GM19025 (cell line): ENCODE measurements around the gene MYH6.
"Not testable (repeated sequence)": the region's sequence is repeated elsewhere in the genome, so short reads cannot be mapped to it uniquely, and the experiment has no call there.

Experiments
- ATAC-seq: cut with Tn5 transposase; IDR thresholded peaks from one replicate; pipeline ENCODE4 v1.9.1; 2021; ENCODE audit warnings: mild to moderate bottlenecking, low read depth, moderate library complexity; ENCODE audit not compliant: unreplicated experiment

The MYH6 gene

DNA sequence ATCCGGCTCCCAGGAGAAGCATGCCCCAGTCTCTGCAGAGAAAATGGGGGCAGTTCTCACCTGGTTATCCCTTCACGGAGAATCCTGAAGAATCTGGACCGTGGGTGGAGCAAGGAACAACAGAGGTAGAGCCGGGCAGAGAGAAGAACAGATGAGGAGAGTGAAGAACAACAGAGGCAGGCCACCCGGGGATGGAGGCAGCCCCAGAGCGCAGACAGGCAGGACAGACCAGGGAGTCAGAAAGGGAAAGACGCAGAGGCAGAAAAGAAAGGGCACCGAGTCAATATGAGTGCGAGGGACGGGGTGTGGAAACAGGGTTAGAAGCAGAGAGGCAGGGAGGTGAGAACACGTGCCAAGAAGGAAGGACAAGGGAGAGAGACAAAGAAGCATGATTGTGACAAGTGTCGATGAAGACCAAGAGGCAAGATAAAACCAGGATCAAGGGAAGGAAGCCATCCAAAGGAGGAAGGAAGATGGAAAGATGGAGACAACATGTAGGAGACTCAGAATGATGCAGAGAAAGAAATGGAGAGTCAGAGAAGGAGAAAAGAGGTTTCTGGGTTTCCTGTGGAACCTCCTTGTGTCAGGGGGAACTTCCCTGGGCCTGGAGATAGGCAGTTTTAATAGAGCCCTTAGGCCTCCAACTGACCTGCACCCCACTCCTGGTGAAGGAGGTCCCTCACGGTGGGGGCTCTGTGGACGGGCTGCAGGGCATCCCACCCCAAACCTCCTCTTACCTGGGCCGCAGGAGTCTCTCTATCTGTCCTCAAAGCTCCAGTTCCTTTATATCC lies at the start of gene MYH6:
TSS of gene MYH6 (minus strand) at position 758 of the 791 bp plus-strand sequence. CDS start 1,050 bp downstream, outside the sequence.
- no peak for ATAC-seq

DNA sequence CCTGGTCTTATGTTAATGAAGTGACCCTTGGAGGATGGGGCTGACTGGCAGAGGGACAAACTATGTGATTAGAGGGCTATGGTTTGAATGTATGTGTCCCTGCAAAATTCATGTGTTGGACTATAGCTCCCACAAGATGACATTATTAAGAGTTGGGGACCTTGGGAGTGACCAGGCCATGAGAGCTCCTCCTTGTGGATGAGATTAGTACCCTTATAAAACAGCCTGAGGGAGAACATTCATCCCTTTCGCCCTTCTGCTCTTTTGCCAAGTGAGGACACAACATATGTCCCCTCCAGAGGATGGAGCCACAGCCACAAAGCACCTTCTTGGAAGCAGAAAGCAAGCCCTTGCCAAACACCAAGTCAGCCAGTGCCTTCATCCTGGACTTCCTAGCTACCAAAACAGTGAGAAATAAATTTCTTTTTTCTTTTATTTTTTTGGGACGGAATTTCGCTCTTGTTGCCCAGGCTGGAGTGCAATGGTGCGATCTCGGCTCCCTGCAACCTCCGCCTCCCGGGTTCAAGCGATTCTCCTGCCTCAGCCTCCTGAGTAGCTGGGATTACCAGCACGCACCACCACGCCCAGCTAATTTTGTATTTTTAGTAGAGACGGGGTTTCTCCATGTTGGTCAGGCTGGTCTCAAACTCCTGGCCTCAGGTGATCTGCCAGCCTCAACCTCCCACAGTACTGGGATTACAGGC lies 49.0 kb upstream of the MYH6 start:
- not testable (repeated sequence) for ATAC-seq

DNA sequence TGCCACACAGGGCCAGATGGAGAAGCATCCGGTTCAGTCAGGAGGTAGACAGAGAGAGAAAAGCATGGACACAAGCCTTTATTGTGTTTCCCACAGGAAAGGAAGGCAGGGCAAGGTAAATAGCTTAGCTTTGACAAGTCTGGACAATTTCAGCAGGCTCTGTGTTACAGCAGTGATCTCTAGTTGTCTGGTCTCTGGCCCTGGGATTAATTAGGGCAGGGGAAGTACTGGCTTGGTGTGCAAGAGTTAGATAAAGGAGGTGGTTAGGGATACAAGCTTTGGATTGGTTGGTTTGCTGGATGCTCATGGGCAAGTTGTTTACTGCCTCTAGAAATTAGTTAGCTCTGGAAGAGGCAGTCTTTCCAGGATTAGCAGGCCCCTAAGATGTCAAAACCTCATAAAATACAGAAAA lies 46.4 kb upstream of the MYH6 start:
- ATAC-seq, result no peak

DNA sequence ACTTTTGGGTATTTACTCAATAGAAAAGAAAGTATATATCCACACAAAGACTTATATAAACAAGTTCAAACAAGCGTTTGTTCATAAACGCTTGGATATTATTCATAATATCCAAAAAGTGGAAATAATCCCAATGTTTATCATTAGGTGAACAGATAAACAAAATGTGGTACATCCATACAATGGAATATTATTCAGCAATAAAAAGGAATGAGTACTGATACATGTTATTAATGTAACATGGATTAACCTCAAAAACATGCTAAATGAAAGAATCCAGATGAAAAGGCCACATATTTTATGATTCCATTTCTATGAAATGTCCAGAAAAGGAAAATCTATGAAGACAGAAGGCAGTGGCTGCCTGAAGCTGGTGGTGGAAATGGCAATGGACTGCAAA lies 44.2 kb upstream of the MYH6 start:
- no peak for ATAC-seq

DNA sequence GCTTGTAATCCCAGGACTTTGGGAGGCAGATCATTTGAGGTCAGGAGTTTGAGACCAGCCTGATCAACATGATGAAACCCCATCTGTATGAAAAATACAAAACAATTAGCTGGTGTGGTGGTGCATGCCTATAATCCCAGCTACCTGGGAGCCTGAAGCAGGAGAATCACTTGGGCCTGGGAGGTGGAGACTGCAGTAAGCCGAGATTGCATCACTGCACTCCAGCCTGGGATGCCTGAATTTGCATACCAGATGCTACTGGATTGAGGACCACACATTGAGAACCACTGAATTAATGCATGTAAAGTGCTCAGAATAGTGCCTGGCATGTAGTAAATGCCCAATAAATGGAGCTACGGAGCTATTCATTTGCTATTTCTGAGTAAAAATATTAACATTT lies 42.3 kb upstream of the MYH6 start:
- no peak for ATAC-seq

DNA sequence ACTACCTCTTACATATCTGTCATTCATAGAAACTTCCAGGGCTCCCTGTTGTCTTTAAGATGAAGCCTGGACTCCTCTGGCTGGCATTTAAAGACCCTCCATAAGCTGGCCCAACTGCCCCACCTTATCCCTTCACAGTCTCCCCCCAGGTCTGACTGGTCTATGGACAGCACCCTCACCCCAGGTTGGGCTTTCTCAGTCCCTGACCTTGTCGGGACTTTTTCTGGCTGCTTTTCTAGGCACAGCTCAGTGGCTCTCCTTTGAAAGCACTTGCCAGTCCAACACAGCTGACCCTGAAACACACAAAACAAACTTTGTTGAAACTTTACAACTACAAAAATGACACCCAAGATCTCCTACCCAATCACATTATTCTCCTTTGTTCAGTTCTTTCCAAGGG lies 41.2 kb upstream of the MYH6 start:
- ATAC-seq, result no peak

DNA sequence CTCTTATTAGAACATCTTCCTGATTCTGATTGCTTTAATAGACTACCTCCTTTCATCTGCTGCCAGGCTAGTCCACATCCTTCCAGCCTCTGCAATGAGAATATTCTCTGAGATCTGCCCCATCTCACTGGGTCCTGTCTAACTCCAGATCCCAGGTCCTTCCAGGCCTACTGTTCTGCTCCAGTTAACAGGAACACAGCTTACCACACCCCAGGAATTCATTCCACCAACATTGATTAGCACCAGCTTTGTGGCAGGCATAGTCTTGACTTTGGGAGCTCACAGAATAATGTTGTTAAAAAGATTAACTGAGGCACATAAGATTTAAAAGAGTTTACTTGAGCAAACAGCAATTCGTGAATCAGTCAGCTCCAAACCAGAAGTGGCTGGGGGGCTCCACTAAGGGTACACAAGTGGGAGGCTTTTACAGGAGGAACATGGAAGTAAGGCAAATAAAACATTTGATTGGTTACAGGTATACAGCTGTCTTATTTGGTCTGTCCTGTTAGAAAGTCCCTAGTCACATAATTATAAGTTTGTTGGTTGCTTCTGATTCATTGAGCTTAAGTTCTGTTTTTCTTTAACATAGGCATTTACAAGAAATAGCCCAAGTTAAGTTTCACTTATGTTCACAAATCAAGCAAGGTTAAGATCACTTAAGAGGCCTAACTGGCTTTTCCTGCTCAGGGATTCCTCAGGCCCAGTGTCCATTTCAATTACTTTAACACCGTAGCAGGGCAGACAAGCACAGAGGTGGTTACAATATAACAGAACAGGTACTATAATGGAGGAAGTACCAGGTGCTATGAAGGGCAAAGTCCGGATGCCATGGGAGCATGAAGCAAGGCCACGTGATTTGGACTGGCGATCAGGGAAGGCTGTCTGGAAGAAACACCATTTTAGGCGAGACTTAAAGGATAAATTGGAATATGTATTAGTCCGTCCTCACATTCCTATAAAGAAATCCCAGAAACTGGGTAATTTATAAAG lies 39.6 kb upstream of the MYH6 start:
- no peak for ATAC-seq

DNA sequence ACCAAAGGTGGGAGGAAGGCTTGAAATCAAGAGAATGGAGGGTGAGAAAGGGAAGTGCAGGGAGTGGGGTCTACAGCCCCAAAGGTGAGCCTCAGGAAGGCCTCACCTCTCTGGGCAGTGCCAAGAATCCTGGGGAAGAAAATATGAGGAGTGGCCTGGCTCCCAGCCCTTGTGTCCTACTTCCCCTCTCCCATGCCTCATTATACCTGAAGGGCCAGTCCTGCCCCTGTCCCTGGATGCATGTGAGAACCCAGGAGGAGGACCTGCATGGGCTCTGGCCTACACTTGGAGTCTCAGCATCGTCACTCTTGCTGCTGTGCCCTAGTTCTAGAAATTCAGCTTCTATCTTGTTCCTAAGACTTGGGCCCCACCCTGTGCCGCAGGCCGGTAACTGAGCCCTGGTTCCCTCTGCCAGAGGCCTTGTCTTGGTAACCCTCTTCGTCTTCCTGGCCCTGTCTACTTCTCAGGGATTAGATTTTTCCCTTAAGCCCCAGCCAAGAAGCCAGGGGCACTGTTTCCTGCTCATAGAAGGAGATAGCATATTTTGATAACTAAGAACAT lies 38.3 kb upstream of the MYH6 start:
- ATAC-seq, result no peak

DNA sequence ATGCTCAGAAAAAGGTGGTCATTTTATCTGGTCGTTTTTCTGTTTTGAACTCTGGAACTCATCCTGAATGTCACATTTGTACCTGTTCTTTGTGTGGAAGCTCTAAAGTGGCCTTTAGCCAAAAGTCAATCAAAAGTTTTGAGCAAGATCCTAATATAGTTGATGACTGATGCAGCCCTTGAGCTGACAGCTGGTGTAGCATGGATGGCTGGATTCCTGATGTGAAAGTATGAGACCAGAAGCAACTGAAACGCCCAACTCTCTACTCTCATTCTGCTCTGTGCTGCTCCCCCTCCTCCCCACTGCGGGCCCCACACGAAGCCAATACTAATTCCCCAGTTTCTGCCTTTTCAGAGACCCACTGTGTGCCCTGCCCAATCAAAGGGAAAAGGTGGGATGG lies 37.7 kb upstream of the MYH6 start:
- ATAC-seq, result no peak

DNA sequence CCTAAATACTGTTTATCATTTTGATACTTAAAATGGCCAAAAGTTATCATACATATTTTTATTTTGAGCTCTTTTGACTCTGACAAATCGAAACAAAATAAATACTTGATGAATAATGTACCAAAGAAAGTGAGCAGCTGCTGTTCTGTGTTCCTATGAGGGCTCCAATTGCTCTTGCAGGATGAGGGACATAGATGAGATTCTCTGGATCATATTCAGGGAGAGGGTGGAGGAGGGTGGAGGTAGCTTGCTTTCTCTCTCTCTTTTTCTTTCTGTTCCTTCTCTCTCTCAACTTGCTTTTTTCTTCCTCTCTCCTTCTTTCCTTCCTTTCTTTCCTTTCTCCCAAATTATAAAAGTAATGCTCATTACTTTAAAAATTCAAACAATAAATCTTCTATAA lies 36.2 kb upstream of the MYH6 start:
- no peak for ATAC-seq

DNA sequence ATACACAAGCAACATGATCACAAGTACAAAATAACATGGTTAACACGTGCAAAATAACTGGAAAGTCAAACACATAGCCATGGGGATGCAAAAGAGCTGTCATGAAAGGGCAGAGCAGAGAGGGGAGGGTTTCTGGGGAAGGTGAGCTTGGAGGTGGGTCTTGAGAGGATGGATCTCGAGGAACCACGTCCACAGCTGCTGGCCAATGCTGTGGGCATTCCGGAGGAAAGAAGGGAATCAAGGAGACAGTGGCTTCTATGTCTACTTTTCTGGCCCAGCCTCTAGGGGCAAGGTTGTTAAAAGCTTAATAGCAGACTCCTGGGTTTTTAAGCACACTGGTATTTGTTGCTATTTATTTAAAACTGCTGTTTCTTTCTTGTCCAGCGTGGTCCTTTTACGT lies 35.8 kb upstream of the MYH6 start:
- ATAC-seq, result no peak

DNA sequence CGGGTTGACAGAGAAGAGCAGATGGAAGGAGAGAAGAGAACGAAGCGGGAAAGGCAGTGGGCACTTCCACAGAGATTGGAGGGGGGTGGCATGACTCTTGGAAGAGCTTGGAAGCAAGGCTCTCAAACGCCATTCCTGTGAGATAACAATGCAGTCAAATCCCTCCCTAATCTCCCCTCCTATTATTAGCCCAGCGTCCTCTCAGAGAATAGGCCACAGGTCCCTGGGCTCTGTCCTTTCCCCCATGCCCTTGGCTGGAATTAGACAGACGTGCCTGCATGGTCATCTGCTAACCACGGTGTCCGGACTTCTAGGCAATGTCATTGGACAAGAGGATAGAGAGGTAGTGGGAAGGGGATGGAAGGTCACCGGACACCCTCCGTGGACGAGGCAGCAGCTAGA lies 35.3 kb upstream of the MYH6 start:
- no peak for ATAC-seq

DNA sequence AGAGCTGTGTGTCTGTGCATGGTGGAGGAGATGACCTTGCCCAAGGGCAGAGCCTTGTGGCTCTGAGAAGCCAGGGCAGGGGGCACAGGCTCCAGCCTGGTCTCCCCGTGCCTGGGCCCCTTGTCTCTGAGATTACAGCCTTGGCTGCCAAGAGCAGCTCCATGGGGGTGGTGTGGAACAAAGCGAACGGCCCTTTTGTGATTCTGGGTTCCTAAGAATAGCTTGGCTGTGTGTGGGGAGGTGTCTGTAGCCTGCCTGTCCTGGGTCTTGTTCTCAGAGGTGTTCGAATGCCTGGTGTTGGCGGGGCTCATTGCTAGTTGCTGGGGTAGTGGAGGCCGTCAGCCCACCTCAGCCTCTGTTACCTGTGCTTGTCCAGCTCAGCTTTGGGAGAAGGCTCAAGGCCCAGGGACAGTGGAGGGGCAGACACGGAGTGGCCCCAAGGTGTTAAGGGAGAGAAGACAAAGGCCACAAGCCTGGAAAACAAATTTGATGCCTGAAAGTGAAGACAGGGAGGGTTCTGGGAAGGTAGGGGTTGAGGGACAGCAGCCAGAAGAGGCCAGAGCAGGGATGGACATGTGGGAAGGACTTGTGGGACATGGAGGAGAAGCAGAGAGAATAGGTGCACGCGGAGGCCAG lies 34.8 kb upstream of the MYH6 start:
- no peak for ATAC-seq

DNA sequence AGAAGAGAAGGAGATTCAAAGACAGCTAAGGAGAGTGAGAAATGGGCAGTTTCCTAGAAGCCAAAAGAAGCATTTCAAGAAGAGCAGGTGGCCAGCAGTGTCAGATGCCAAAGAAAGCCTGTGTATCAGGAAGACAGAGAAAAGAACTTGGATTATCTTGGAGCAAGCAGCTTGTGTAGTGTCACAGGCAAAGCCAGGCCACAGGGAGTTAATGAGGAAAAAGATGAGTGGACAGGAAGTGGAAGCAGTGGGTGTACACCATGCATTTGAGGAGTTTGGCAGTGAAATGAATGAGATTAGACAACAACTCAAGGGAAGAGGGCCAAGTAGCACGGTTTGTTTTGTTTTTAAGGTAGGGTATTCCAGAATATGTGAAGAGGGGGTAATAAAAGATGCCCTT lies 33.0 kb upstream of the MYH6 start:
- ATAC-seq, result no peak

DNA sequence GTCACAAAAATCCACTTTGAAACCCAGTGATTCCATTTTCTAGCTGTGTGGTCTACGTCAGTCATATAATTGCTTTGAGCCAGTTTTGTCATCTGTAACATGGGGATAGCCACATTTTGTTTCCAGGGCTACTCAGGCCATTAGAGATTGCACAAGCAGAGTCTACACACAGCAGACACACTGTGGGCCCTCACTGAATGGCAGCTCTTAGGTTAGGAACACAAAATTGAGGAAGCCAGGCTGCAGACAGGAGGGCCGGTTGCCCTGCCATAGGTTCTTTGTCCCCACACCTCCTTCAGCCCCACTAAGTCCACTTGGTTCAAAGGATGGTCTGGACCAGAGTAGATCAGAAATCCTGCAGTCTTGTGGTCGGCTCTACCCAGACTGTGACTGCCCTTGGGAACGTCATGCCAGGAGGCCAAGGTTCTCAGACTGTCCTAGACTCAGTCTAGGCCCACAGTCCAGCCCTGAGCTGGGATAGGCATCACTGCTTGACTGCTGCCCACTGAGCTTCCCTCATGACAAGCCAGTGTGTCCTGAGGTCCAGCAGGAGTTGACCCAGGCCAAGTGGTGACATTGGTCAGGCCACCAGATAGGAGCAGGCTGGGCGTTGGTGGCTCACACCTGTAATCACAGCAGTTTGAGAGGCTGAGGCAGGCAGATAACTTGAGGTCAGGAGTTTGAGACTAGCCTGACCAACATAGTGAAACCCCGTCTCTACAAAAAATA lies 31.2 kb upstream of the MYH6 start:
- ATAC-seq, result no peak

DNA sequence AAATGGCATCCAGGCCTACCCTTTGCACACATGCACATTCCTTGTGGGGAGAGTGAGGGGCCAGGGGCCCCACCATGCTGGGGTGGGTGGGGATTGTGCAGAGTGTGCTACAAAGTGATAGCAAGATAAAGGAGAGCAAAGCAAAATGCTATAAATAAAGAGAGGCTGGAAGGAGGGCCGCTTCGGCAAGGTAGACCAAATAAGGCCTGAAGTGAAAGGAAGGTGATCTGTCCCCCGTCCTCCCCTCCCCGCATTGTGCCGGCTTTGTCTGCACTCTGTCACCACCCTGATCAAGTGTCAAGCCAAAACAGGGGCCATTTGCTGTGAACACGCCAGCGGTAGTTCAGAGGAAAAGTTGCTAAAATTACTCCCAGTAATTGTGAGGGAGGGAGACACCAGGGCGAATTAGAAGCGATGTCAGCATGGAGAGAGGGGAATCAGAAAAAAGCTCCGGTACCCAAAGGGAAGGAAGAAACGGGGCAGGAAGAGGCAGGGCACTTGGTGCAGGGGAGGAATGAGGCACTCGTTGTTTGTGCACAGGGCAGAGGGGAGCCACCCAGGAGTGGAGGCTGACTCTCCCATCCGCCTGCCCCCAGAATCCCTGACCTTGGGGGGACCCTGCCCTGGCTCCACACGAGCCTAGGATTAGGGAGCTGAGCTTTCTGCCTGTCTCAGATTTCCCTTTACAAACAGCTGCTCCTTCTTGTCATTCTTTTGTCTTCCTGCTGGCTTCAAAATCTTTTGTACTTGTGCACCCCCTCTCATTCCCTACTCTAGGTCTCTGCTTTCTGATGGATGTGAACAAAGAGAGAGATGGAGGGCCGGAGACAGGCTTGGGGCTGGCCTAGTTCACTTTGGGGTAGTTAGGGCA lies 30.3 kb upstream of the MYH6 start:
- no peak for ATAC-seq

DNA sequence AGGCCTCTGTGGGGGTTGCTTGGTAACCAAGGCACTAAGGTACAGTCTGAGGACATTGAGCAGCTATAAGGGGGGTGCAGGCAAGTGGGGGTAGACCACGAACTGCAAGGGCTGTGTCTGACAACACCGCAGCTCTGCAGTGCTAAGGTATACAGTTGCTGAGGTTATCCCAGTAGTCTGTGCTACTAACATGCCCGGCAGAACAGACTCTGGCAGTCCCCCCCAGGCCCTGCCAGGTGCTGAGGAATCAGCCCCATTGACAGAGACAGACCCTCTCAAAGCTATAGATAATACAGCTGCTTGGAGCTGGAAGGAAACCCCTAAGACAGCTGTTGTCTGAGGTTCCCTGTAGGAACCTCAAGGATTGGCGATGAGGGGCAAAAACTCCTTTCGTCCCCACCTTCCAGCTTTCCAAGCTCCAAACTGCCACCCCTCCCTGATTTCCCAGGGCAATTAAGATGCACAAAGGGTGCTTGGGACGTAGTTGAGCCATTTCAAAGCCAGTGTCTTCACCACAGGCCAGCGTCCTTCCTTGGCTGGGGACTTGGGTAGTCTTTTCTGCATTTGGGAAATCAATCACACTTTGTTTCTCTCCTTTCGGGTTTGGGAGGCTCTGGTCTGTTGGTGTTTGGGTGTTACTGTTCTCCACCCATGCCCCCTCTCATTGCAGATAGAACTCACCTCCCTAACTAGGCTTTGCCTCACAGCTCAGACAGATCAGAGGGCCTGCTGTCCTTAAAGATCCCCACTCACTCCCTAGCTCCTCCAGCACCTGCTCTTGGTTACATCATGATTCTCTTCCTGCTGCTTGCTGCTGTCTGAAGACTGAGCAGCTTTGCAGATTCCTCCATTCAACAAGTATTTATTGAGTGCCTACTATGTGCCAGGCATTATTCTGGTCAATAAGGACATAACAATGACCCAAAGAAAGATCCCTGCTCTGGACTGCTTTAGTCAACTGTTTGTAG lies 29.3 kb upstream of the MYH6 start:
- no peak for ATAC-seq
